NCI-H510A (cell line): ENCODE results near the gene ELL.
"Not testable (repeated sequence)": the region's sequence is repeated elsewhere in the genome, so short reads cannot be mapped to it uniquely, and the experiment has no call there.

Experiments used
- DNase-seq: peaks from one replicate; lab custom pipeline; 2025; lab: John Stamatoyannopoulos, UW

The ELL gene

DNA sequence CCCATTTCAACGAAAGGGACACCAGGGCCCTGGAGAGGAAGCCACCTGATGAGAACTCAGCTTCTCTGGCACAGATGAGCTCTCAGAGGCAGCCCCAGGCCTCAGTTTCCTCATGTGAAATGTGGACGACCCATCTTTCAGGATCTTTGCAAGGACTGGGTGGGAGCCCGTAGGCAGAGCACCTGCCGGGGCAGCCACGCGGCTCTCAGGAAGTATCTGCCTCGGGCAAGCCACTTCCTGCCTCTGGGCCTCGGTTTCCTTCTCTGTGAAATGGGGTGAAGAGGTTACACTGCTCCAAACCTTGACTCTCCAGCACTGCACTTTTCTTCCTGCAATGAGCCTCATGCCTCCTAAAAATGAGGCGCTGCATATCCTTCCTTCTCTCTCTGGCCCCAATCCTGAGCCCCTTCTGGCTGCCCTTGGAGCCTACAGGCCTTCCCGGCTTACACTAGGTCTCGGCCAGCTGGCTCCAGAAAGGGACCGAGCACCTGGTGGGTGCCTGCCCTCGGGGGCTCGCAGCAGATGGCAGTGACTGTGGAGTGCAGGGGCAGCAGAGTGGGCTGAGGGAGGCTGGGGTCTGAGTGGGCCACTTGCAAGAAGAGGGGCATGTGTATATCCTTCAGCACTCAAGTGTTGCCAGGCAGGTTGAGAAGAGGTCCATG is 99.2 kb downstream of the ELL start:
- DNase-seq: no peak

DNA sequence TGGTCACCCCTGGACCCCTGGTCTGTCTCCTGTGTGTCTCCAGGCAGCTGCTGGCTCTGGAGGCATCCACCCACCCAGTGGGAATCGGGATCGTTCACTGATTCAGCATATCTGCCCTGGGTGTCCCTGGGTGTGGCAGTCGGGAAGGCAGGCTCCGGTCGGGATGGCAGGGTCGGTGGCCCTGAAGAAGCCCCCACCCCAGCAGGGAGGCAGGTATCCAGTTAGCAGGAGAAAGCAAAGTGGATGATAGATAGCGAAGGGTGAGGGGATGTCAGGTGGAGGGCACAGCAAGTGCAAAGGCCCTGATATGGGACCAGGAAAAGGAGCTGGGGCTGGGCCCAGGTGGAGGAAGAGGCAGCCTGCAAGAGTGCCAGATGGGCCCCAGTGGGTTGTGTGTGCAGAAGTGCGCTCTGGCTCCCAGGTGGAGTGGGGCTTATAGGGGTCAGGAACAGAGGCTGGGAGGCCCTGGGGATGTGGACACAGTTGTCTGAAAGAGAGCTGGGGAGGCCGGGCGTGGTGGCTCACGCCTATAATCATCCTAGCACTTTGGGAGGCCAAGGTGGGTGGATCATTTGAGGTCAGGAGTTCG is 100.4 kb downstream of the ELL start:
- no peak for DNase-seq

DNA sequence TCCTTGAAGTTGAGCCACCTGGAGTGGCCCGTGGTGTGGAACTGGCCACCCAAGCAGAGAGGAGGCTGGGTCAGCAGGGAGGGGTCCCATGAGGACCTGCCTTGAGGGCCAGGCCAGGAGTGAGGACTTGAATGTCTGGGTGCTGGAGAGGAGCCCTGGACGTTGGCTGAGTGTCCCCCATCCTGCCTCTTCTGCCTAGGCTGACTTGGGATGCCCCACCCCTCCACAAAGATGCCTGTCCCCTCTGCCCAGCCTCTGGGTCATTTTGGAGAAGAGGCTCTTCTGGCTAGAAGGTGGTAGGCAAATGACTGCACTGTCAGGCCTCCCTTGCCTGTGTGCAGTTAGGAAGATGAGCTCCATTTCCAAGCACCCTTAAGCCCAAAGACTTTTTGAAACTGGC is 100.9 kb downstream of the ELL start:
- DNase-seq: no peak

DNA sequence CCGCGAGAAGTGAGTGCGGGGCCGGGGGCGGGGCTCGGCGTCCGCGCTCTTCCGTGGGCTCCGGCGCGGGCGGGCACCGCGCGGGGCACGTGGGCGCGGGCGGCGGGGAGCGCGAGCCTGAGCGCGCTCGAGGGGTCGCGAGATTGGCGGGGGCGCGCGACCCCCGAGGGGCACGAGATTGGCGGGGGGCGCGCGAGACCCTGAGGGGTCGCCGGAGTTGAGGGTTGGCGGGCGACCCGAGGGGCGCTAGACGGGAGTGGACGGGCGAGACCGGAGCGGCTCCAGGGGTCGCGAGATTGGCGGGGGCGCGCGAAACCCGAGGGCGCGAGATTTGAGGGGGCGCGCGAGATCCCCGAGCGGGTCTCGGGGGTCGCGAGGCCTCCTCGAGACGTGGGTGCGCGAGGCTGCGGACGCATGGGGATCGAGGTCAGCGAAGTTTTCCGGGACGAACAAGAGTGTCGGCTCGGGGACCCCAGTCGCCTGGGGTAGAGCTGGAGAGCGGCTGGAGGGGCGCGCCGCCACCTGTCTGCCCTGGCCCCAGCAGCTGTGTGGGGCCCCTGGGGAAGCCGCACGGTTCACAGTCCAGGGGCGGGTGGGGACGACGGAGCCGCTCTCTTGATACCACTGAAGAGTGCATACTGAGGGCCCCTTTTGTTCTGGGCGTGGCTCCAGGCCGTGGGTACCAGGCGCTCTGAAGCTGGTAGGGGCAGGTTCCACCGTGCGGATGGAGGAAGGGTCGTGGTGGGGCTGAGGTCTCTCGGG is 102.0 kb downstream of the ELL start:
- DNase-seq: no peak

DNA sequence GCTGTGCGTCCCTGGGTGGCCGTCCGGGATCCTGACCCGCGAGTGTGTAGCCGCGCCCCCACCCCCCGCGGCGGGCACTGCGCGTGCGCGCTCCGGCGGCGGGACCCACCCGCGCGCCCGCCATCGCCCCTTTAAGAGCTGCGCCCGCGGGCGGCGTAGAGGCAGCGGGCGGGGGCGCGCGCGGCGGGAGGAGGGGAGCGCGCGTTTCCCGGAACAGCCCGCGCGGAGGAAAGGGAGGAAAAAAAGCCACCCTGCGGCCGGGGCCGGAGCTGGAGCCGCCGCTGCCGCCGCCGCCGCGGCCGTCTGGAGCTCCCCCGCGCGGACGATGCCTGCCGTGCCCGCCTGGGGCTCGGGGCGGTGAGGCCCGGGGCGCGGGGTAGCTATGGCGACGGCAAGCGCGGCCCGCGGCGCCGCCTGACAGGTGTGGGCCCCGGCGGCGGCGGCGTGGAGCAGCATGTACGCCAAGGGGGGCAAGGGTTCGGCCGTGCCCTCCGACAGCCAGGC is 102.6 kb downstream of the ELL start, which contains the start of gene SSBP4:
TSS of gene SSBP4 (plus strand) at position 204 of the 504 bp plus-strand sequence. CDS start at position 455, 251 bp downstream.
- DNase-seq: peak; percentile 82

- DNase-seq: no peak
These were observed 103.2 kb downstream of the ELL start for GRCh38 chr19:18418483-18419194.

GRCh38 chr19:18418029-18418482 is 103.8 kb downstream of the ELL start:
- DNase-seq: no peak

- DNase-seq: peak; percentile 79
These were observed 104.4 kb downstream of the ELL start for GRCh38 chr19:18417250-18418028.

DNA sequence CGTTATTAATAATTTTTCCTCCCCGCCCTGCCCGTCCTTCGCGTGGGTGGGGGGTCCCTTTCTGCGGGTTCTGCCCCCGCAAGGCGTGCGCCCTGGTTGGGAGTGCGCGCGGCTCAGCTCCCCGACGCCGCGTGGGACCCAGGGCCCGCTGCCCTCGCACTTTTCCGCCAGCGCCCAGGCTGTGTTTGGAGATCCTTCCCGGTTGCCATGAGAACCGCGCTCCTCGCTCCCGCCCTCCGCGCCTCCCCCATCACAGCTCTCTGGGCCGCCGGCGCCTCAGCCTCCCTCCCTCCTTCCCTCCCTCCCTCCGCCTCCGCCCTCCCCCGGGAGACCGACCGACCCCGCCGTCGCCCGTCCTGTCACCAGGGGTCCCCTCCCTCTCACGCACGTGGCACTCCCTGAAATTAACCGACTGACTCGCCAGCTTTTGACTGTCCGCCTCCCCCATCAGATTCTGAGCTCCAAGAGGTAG is 105.1 kb downstream of the ELL start:
- DNase-seq: peak; percentile 73

GRCh38 chr19:18415178-18415867 is 106.5 kb downstream of the ELL start:
- DNase-seq: no peak

DNA sequence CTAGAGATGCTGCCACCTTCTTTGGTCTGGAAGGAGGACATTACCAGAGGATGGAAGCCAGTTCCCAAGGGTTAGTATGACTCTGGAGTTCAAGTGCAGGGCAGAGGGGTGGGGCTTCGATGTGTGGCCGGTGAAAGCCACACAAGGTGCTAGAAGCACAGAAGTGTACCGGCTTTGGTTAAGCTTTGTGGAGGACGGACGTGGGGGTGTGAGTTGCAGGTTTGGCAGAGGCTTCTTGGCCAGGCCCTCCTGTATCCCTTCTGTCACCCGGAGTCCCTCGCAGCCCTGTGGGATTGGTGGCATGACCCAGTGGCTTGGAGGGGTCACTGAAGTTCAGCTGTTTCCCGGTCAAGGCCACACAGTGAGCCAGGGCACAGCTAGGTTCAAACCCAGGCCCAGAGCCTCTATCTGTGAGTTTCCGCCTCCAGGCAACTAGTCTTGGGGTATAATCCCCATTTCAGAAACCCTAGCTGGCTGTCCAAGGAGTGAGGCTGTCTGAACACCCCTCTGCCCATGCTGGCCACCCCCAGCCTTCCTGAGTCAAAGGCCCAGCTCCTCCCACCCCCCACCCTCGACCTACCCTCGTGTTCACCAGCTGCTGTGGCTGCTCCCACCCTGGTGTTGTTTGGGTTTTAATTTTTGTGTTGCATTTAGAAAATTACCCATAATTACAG is 107.2 kb downstream of the ELL start:
- DNase-seq: no peak

- no peak for DNase-seq
These were observed 109.1 kb downstream of the ELL start for GRCh38 chr19:18412610-18413239.

DNA sequence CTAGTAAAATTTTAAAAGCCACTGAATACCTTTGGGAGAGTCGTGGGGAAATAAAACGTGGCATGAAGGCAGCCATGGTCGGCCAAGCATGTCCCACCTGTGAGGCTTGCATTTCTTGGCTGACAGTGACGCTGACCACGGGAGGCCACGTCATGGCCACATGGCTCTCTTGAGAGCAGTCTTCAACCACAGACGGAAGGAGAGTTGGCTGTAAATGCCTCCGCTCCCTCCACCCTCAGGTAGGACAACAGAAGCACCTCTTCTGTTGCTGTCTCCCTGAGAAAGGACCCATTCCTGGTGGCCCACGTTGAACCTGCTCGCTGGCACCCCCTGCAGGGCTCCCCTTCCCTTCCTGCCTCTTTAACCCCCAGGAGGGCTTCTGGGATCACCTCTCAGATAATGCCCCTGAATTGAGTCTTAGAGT is 113.8 kb downstream of the ELL start:
- DNase-seq: no peak

DNA sequence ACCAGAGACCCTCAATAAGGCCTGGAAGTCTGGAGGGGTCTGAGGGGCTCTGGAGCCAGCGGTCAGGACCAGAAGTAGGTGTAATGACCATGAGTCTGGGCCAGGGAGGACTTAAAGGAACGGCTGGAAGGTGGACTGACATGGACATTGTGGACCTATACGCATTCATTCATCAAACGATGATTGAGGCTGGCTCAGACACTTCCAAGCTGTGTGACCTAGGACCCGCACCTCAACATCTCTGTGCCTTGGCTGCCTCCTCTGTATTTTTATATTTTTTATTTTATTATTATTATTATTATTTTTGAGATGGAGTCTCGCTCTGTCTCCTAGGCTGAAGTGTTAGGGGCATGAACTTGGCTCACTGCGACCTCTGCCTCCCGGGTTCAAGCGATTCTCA is 115.1 kb downstream of the ELL start:
- DNase-seq: no peak

DNA sequence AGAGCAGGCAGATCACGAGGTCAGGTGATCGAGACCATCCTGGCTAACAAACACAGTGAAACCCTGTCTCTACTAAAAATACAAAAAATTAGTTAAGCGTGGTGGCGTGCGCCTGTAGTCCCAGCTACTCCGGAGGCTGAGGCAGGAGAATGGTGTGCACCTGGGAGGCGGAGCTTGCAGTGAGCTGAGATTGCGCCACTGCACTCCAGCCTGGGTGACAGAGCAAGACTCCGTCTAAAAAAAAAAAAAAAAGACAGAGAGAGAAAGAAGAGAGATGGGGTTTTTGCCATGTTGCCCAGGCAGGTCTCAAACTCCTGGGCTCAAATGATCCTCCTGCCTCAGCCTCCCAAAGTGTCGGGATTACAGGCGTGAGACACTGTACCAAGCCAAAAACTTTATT is 116.1 kb downstream of the ELL start:
- not testable (repeated sequence) for DNase-seq

GRCh38 chr19:18402455-18403248 is 119.2 kb downstream of the ELL start:
- DNase-seq: not testable (repeated sequence)

DNA sequence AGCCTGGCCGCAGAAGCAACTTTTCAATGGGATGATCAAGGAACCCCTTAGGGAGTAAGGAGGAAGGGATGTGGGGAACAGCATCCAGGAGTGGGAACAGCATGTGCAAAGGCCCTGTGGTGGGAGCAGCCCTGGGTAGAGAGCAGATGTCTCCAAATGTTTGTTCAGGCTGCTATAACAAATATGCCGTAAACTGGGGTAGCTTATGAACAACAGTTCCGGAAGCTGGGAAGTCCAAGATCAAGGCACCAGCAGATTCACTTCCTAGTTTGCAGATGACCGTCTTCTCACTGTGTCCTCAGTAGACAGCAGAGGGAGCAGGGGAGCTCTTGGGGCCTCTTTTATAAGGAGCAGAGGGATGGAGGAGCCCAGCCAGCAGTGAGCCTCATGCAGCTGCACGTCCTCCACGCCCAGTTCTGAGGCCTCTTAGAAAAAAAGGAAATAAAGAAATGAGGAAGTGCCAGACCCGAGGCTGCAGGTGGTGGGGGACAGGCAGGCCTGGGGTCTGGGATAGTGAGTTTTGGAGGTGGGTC is 120.2 kb downstream of the ELL start:
- DNase-seq: no peak

DNA sequence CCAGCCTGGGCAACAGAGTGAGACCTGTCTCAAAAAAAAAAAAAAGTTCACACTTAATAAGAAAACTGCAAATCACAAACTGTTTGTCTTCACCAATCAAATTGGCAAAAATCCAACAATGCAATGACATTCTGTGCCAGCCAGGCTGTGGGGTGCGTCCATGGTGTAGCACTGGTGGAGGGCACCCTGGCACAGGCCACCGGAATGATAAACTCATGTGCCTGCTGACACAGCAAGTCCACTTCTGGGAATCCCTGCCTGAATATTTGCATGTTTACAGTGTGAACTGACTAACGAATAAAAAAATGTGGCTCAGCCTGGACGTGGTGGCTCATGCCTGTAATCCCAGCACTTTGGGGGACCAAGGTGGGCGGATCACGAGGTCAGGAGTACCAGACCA is 122.9 kb downstream of the ELL start:
- no peak for DNase-seq
